MM.1S (cell line): ENCODE results near the gene ITSN2.

Experiments
- DNase-seq: peaks from one replicate; pipeline ENCODE4 v3.0.0-alpha.2; 2015
- H2AFZ ChIP-seq: fragments of 300-600 bp; sonication (generic); 2 replicates; pipeline ENCODE4 v1.6.0; 2016; ENCODE audit warnings: antibody characterized with exemption, low read length
- H3F3A ChIP-seq: fragments of 300-600 bp; sonication (generic); 2 replicates; pipeline ENCODE4 v1.6.1; 2016; ENCODE audit warnings: mild to moderate bottlenecking, antibody characterized with exemption, low read length, moderate library complexity, mixed read lengths; ENCODE audit not compliant: insufficient read depth
- H3K27ac ChIP-seq: fragments of 300-600 bp; sonication (generic); 2 replicates; pipeline ENCODE4 v1.5.1; 2016; ENCODE audit warnings: mild to moderate bottlenecking, low read length
- H3K27me3 ChIP-seq: fragments of 300-600 bp; sonication (generic); replicated peaks from 2 replicates; pipeline ENCODE4 v1.6.0; 2016; ENCODE audit warnings: low read length; ENCODE audit not compliant: insufficient read depth
- H3K36me3 ChIP-seq: fragments of 300-600 bp; sonication (generic); replicated peaks from 2 replicates; pipeline ENCODE4 v1.6.1; 2016; ENCODE audit warnings: mild to moderate bottlenecking, low read length, mixed read lengths; ENCODE audit not compliant: insufficient read depth
- H3K4me1 ChIP-seq: fragments of 300-600 bp; sonication (generic); 2 replicates; pipeline ENCODE4 v1.6.1; 2016; ENCODE audit warnings: low read length, mixed read lengths
- H3K4me2 ChIP-seq: fragments of 300-600 bp; sonication (generic); 2 replicates; pipeline ENCODE4 v1.6.0; 2016; ENCODE audit warnings: low read depth, low read length
- H3K4me3 ChIP-seq: fragments of 300-600 bp; sonication (generic); 2 replicates; pipeline ENCODE4 v1.5.1; 2016; ENCODE audit warnings: low read length, mixed read lengths
- H3K79me2 ChIP-seq: fragments of 300-600 bp; sonication (generic); 2 replicates; pipeline ENCODE4 v1.6.1; 2016; ENCODE audit warnings: mixed run types, low read length, mixed read lengths
- H3K9ac ChIP-seq: fragments of 300-600 bp; sonication (generic); 2 replicates; pipeline ENCODE4 v1.6.1; 2016; ENCODE audit warnings: low read length, mixed read lengths
- H3K9me2 ChIP-seq: fragments of 300-600 bp; sonication (generic); replicated peaks from 2 replicates; pipeline ENCODE4 v1.6.1; 2016; ENCODE audit warnings: mild to moderate bottlenecking, low read length, mixed read lengths; ENCODE audit not compliant: insufficient read depth
- H3K9me3 ChIP-seq: fragments of 300-600 bp; sonication (generic); replicated peaks from 2 replicates; pipeline ENCODE4 v1.6.1; 2016; ENCODE audit warnings: mild to moderate bottlenecking, low read length, mixed read lengths; ENCODE audit not compliant: insufficient read depth
- H4K20me1 ChIP-seq: fragments of 300-600 bp; sonication (generic); 2 replicates; pipeline ENCODE4 v1.6.1; 2016; ENCODE audit warnings: mild to moderate bottlenecking, low read length, moderate library complexity, mixed read lengths; ENCODE audit not compliant: insufficient read depth
- EZH2 ChIP-seq: fragments of 300-600 bp; sonication (generic); optimal IDR thresholded peaks from 2 replicates; pipeline ENCODE3; 2017; ENCODE audit warnings: low read depth, mild to moderate bottlenecking, antibody characterized with exemption, low read length, mixed read lengths
- EZH2phosphoT487 ChIP-seq: fragments of 300-600 bp; sonication (generic); IDR thresholded peaks from 2 replicates; pipeline ENCODE4 v1.6.1; 2018; ENCODE audit warnings: antibody characterized with exemption, low read length
- TF ChIP-seq, protein P1 (sequence below): fragments of 300-600 bp; sonication (generic); IDR thresholded peaks from 2 replicates; pipeline ENCODE4 v1.5.1; 2016; ENCODE audit warnings: antibody characterized with exemption, low read length, mixed read lengths

Gene ITSN2

DNA sequence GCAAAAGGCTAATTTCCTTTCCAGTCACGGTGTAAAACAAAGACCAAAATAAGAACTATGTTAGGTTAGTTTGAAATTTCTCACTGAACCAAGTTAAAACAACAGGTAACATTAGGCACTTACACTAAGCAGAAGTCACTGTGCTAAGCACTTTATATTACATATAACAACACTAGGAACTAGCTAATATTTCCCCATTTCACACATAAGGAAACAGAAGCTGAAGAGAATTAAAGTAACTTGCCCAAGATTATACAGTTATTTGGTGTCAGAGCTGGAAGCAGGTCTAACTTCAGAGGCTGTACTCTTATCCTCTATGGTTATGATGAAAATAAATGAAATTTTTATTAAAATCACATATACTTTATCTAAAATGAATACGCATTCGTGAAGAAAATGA is 5.9 kb downstream of the ITSN2 start:
- Histone ChIP-seq H3F3A (no peaks in the 10 kb centered on the region), H3K4me1 (peaks cover 23% of the 10 kb centered on the region), H2AFZ (no peak overlapping the region), H3K4me2 (no peak overlapping the region), H3K9me3 (no peaks in the 10 kb centered on the region), H3K4me3 (no peak overlapping the region), H3K9me2 (no peaks in the 10 kb centered on the region), H4K20me1 (peaks cover 38% of the 10 kb centered on the region), H3K36me3 (no peaks in the 10 kb centered on the region), H3K79me2 (peaks cover 94% of the 10 kb centered on the region), H3K9ac (no peak overlapping the region), H3K27me3 (no peaks in the 10 kb centered on the region), H3K27ac (no peak overlapping the region)
- TF ChIP-seq, protein P1, sequence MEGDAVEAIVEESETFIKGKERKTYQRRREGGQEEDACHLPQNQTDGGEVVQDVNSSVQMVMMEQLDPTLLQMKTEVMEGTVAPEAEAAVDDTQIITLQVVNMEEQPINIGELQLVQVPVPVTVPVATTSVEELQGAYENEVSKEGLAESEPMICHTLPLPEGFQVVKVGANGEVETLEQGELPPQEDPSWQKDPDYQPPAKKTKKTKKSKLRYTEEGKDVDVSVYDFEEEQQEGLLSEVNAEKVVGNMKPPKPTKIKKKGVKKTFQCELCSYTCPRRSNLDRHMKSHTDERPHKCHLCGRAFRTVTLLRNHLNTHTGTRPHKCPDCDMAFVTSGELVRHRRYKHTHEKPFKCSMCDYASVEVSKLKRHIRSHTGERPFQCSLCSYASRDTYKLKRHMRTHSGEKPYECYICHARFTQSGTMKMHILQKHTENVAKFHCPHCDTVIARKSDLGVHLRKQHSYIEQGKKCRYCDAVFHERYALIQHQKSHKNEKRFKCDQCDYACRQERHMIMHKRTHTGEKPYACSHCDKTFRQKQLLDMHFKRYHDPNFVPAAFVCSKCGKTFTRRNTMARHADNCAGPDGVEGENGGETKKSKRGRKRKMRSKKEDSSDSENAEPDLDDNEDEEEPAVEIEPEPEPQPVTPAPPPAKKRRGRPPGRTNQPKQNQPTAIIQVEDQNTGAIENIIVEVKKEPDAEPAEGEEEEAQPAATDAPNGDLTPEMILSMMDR = no peak
- no peak for DNase-seq

DNA sequence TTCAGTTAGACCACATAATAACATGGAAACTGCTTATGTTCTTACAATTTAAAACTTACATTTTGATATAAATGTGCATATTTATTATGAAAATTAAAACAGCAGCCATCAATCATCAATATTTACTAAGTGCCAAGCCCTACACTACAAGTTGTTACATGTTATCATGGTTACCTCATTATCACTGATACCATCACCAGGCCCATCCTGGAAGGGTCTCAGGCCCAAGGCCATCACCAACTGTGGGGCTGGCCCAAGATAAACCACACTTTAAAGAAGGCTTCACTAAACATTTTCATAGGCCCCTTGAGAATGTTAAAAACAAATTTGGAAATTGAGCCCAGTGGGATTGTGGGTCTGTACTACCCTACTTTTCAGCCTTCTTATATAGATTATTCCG is 6.4 kb downstream of the ITSN2 start:
- no peak overlapping the region for H2AFZ ChIP-seq
- peaks cover 19% of the 10 kb centered on the region for H3K4me1 ChIP-seq
- no peaks in the 10 kb centered on the region for H3K9me3 ChIP-seq
- H3K79me2 ChIP-seq = peaks cover 94% of the 10 kb centered on the region
- TF ChIP-seq, protein P1 = no peak
- TF ChIP-seq EZH2 (no peak), EZH2phosphoT487 (no peak)
- no peaks in the 10 kb centered on the region for H3K36me3 ChIP-seq
- no peak overlapping the region for H3K4me2 ChIP-seq
- H4K20me1 ChIP-seq = peaks cover 38% of the 10 kb centered on the region
- no peak for DNase-seq
- H3K9me2 ChIP-seq = no peaks in the 10 kb centered on the region
- H3F3A ChIP-seq = no peaks in the 10 kb centered on the region
- H3K4me3 ChIP-seq = no peak overlapping the region
- no peak overlapping the region for H3K27ac ChIP-seq
- no peak overlapping the region for H3K9ac ChIP-seq
- H3K27me3 ChIP-seq = no peaks in the 10 kb centered on the region

DNA sequence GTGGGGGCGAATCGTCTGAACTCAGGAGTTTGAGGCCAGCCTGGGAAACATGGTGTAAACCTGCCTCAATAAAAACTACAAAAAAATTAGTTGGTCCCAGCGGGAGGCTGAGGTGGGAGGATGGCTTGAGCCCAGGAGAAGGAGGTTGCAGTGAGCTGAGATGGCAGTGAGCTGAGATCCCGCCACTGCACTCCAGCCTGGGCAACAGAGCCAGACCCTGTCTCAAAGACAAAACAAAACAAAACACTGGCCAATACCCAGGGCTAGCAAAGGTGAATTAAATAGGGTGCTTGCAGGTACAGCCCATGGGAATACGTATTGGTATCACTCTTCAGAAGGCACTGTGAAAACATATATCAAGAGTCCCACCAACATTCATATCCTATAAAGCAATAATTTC is 7.0 kb downstream of the ITSN2 start:
- H3K27ac ChIP-seq = no peak overlapping the region
- no peaks in the 10 kb centered on the region for H3K36me3 ChIP-seq
- peaks cover 41% of the 10 kb centered on the region for H4K20me1 ChIP-seq
- no peaks in the 10 kb centered on the region for H3K27me3 ChIP-seq
- H3K79me2 ChIP-seq = peaks cover 94% of the 10 kb centered on the region
- TF ChIP-seq EZH2 = no peak
- TF ChIP-seq, protein P1 = no peak
- TF ChIP-seq EZH2phosphoT487 = no peak
- no peaks in the 10 kb centered on the region for H3K9me3 ChIP-seq
- no peak for DNase-seq
- no peak overlapping the region for H3K9ac ChIP-seq
- H3K4me3 ChIP-seq = no peak overlapping the region
- no peak overlapping the region for H3K4me2 ChIP-seq
- H2AFZ ChIP-seq = no peak overlapping the region
- no peaks in the 10 kb centered on the region for H3F3A ChIP-seq
- H3K4me1 ChIP-seq = peaks cover 16% of the 10 kb centered on the region
- H3K9me2 ChIP-seq = no peaks in the 10 kb centered on the region
